GOT3 (cell line): ENCODE data around the gene PKM.
A peak's percentile ranks its signal among the peaks of the same experiment; 100 is the strongest.
"Not testable (repeated sequence)": the region's sequence is repeated elsewhere in the genome, so short reads cannot be mapped to it uniquely, and the experiment has no call there.

ENCODE experiments used
- DNase-seq: peaks from one replicate; lab custom pipeline; 2025; ENCODE audit warnings: mixed read lengths; lab: John Stamatoyannopoulos, UW

PKM gene

GRCh38 chr15:72231066-72231832 lies at the start of gene PKM:
PKM (minus strand) TSS chr15:72231190; CDS start chr15:72219097, 12,093 bp downstream.
- DNase-seq = peak; percentile 92

DNA sequence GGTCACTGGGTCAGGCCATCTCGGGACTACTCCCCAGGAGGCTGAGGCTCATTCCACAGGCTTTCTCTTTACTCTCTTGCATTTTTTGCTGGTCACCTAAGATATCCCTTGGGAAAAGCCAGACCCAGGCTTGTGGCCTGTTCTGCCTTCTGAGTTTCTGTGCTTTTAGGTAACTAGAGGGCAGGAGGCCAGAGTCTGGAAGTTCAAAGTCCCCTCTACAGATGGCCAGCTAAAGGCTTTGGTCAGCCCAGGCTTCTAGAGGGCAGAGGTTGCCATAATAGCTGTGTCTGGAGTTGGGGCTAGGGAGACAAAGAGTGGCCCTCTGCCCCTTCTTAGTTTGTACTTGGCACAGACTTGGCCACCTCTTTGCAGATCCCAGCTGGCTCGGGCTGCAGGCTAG lies 49.8 kb upstream of the PKM start:
- no peak for DNase-seq

DNA sequence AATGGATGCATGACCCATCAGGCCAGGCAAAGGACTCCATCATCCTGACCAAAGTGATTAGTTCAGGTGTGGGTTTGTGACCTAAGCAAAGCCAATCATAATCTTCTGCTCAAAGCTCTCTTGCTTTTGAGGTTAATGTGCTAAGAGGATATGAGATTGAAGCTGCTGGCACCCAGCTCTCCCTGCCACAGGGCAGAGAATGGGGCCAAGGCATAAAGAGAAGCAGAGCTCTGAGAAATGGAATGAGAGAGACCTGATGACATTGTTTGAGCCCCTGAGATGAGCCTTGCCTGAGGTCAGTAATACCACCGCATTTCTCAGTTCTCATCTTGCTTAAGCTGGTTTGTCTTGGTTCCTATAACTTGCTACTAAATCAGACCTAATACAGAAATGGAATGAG lies 47.7 kb upstream of the PKM start:
- no peak for DNase-seq

- no peak for DNase-seq
Measured at GRCh38 chr15:72276326-72276700, 45.3 kb upstream of the PKM start.

GRCh38 chr15:72275635-72276325 lies 44.8 kb upstream of the PKM start:
- not testable (repeated sequence) for DNase-seq

- no peak for DNase-seq
Measured at GRCh38 chr15:72272997-72273352, 42.0 kb upstream of the PKM start.

DNA sequence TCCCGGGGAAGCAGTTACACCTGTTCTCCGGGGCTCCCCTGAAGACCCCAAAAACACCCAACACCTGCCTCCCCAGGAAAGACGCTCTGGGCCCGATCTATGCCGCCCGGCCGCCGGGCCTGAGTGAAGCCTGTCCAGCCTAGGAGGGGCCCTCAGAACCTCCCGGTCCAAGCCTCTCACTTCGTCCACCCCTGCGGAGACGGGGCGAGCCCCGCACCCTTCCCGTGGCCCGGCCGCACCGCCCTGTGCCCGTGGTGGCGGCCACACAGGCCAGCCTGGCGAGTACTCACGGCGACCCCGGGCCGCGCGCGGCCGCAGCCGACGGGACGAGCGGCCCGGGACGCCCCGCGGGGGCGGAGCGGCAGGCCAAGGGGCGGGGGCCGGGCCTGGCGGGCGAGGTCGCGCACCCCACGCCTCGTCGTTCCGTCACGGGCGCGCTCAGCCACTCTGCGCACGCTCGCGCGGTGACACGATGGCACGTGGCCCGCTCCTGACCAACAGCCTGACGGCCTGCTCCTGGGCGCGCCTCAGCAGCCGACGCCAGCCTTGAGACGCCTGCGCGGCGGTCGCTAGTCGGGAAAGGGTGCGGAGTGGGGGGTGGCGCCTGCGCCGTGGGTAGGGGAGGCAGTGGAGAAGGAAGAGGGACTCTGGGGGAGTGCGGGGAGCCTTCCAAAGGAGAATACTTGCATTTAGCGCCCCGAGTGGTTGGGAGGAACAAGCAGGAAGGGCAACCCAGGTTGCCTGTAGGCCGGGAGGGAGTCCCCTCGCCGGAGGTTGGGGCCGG lies 41.4 kb upstream of the PKM start, which contains the start of gene PARP6:
TSS of gene PARP6 (minus strand) at position 342 of the 784 bp plus-strand sequence. CDS start 5,077 bp downstream, outside the sequence.
- peak; percentile 95 for DNase-seq

GRCh38 chr15:72271895-72272212 lies 40.9 kb upstream of the PKM start:
- DNase-seq = no peak

DNA sequence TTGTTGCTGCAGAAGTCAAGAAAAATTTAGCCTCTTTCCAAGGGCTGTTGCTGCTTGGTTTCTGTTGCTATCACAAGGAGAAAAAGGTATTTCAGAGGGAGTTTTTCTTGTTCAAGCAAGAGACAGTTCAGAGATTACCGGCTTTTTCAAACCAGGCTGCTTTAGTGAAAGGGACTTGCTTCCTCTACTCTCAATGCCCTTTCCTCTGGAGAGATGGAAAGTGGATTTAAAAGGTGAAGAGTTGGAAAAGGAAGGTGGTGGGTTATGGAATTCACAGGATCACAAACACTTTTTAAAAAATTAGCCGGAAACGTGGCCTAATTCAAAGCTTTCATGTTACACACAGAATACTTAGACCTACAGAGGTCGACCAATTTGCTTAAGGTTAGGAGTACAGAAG lies 40.2 kb upstream of the PKM start:
- DNase-seq = no peak

GRCh38 chr15:72269739-72270138 lies 38.7 kb upstream of the PKM start:
- DNase-seq = no peak

- DNase-seq = no peak
Measured at GRCh38 chr15:72265031-72265430, 34.0 kb upstream of the PKM start.

GRCh38 chr15:72252663-72253299 lies 21.8 kb upstream of the PKM start:
- DNase-seq = no peak

- DNase-seq = no peak
Measured at GRCh38 chr15:72249142-72249810, 18.3 kb upstream of the PKM start.

GRCh38 chr15:72248514-72248913 lies 17.5 kb upstream of the PKM start:
- DNase-seq = no peak

GRCh38 chr15:72242775-72243370 lies 11.9 kb upstream of the PKM start:
- no peak for DNase-seq

GRCh38 chr15:72239652-72240051 lies 8.7 kb upstream of the PKM start:
- no peak for DNase-seq

DNA sequence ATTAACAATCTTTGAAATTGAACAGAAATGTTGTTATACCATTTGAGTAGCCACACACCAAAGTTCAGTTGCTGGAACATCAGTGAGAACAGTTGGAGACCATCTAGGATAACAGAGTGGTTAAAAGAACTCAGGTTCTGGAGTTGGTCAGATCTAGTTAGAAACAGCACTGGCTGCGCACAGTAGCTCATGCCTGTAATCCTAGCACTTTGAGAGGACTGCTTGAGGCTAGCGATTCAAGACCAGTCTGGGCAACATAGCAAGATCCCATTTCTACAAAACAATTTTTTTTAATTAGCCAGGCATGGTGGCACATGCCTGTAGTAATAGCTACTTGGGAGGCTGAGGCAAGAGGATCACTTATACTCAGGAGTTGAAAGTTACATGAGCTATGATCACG lies 7.6 kb upstream of the PKM start:
- DNase-seq = no peak

- DNase-seq = no peak
Measured at GRCh38 chr15:72237853-72238224, 6.8 kb upstream of the PKM start.

DNA sequence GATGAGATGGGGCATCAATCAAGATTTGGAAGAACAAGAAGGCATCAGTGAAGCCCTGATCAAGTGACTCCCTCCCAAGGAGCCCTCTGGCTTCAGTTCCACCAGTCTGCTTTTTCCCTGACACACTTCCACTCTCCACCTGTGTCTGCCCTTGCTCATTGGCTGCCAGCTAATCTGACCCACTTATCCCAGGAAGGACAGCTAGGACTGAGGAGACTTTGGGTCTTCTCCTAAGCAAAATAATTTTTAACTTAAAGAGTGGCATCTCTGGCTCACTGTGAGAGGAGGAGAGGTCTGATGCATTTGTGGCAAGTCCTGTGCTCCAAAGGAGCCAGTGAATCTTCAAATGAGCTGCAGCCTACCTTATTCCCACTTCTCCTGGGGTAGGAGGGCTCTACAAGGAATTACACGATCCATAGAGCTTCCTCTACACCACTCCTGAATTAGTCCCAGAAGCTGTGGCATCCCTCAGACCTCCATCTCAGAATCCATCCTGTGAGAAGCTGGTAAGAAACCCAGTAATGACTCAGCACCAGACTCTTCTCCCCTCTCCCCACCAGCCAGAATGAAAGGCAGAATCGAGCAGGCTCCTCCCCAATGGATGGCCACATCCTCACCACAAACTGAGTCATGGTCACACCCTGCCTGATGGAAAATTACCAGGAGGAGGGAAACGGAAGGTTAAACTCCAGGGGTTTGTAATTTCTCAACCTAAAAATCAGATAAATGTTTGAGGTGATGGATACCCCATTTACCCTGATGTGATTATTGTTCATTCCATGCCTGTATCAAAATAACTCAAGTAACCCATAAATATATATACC lies 6.3 kb upstream of the PKM start:
- peak; percentile 35 for DNase-seq

- DNase-seq = no peak
Measured at GRCh38 chr15:72236381-72237003, 5.5 kb upstream of the PKM start.
